Small intestine (tissue), 7 donors: ENCODE results near the gene LLCFC1. TPM values are rescaled to one million over a fixed set of nuclear protein-coding genes. Genes with fewer than 3 reads are reported as not detected.
A peak's percentile ranks its signal among the peaks of the same experiment; 100 is the strongest.

Source experiments
- DNase-seq, 2 donors: peaks; one replicate each; pipeline versions ENCODE4 v3.0.0 to v3.0.0-alpha.2; 2013
- FAIRE-seq: peaks from 2 replicates; lab custom pipeline; 2012; peaks lifted over from hg19 to GRCh38; lab: Jason Lieb, UNC
- H3K27ac ChIP-seq, 3 donors: one replicate each; pipeline ENCODE4 v1.5.1; 2013; ENCODE audit warnings: low read length in 2 of 3, mild to moderate bottlenecking in 2 of 3, control low read depth in 1 of 3, inconsistent platforms in 1 of 3, low read depth in 1 of 3, moderate library complexity in 1 of 3
- H3K27me3 ChIP-seq, 3 donors: one replicate each; pipeline ENCODE4 v1.6.1; 2013; ENCODE audit warnings: low read length in 3 of 3, inconsistent platforms in 1 of 3; ENCODE audit not compliant: control insufficient read depth in 3 of 3, insufficient read depth in 3 of 3
- H3K36me3 ChIP-seq, 3 donors: one replicate each; pipeline ENCODE4 v1.6.1; 2013; ENCODE audit warnings: low read length in 3 of 3, inconsistent platforms in 1 of 3, low read depth in 1 of 3, mild to moderate bottlenecking in 1 of 3, moderate library complexity in 1 of 3; ENCODE audit not compliant: control insufficient read depth in 3 of 3, insufficient read depth in 2 of 3
- H3K4me1 ChIP-seq, 3 donors: one replicate each; pipeline ENCODE4 v1.6.1; 2013; ENCODE audit warnings: low read length in 2 of 3, inconsistent platforms in 1 of 3, low read depth in 1 of 3, mild to moderate bottlenecking in 1 of 3, moderate library complexity in 1 of 3; ENCODE audit not compliant: control insufficient read depth in 3 of 3, insufficient read depth in 2 of 3
- H3K4me3 ChIP-seq, 3 donors: one replicate each; pipeline ENCODE4 v1.5.1; 2013; ENCODE audit warnings: low read length in 3 of 3, control low read depth in 1 of 3, inconsistent platforms in 1 of 3, low read depth in 1 of 3, mild to moderate bottlenecking in 1 of 3, moderate library complexity in 1 of 3
- H3K9me3 ChIP-seq, 2 donors: one replicate each; pipeline ENCODE4 v1.6.1; 2013; ENCODE audit warnings: low read depth in 1 of 2, low read length in 1 of 2; ENCODE audit not compliant: control insufficient read depth in 2 of 2, insufficient read depth in 1 of 2
- WGBS, 3 donors: extraction: QIAGEN DNeasy Blood & Tissue Kit; methylation state at CpG; one replicate each; pipeline ENCODE4 v1.1.7; 2013; 5-methylcytosine and 5-hydroxymethylcytosine counted together
- polyA plus RNA-seq, 4 donors: library from polyadenylated mRNA; stranded (reverse) in 3 of 4; unstranded in 1 of 4; fragments of 200-250 nt in 3 of 4; fragments of 120-200 nt in 1 of 4; gene quantifications; one replicate each; pipeline versions ENCODE4 v1.2.1 to v1.2.3, GENCODE V29; 2013
- donor health status: healthy with polysubstance abuse.
- donor health status: control.
- donor health status: control.
- donor health status: Bipolar disorder and iron deficiency.
- donor health status: healthy.

Gene LLCFC1
- polyA plus RNA-seq, 4 donors, result 0.19 TPM; not detected in 3

- WGBS, 3 donors, result 88 to 94% (median 90%) methylated on average over 3 of the region's 3 CpGs
- no peak overlapping the region for H3K27ac ChIP-seq
- no peaks in the 10 kb centered on the region for H3K9me3 ChIP-seq
- peaks cover 0 to 2% (median 0%) of the 10 kb centered on the region in 3 donors for H3K27me3 ChIP-seq
- H3K36me3 ChIP-seq, result no peaks in the 10 kb centered on the region
- H3K4me3 ChIP-seq, result no peak overlapping the region
- H3K4me1 ChIP-seq, result peaks cover 0 to 39% (median 6%) of the 10 kb centered on the region in 3 donors
- no peak for FAIRE-seq
- no peak for DNase-seq
These were observed 43.1 kb upstream of the LLCFC1 start for GRCh38 chr7:142896151-142896550.

- no peaks in the 10 kb centered on the region for H3K36me3 ChIP-seq
- no peak for DNase-seq
- H3K27ac ChIP-seq, result no peak overlapping the region
- H3K27me3 ChIP-seq, result peaks cover 0 to 2% (median 0%) of the 10 kb centered on the region in 3 donors
- no peak for FAIRE-seq
- H3K4me3 ChIP-seq, result no peak overlapping the region
- H3K4me1 ChIP-seq, result peaks cover 0 to 39% (median 6%) of the 10 kb centered on the region in 3 donors
- WGBS, 3 donors, result 72 to 95% (median 88%) methylated on average over 3 of the region's 3 CpGs
- no peaks in the 10 kb centered on the region for H3K9me3 ChIP-seq
These were observed 42.4 kb upstream of the LLCFC1 start for GRCh38 chr7:142896741-142897379.

GRCh38 chr7:142897691-142898090 lies 41.6 kb upstream of the LLCFC1 start:
- 87 to 95% (median 90%) methylated on average over 7 of the region's 7 CpGs for WGBS, 3 donors
- DNase-seq, result no peak
- Histone ChIP-seq H3K4me3 (no peak overlapping the region), H3K36me3 (no peaks in the 10 kb centered on the region), H3K4me1 (peaks cover 0 to 38% (median 6%) of the 10 kb centered on the region in 3 donors), H3K27me3 (peaks cover 0 to 1% (median 0%) of the 10 kb centered on the region in 3 donors), H3K9me3 (no peaks in the 10 kb centered on the region), H3K27ac (no peak overlapping the region)
- FAIRE-seq, result no peak

DNA sequence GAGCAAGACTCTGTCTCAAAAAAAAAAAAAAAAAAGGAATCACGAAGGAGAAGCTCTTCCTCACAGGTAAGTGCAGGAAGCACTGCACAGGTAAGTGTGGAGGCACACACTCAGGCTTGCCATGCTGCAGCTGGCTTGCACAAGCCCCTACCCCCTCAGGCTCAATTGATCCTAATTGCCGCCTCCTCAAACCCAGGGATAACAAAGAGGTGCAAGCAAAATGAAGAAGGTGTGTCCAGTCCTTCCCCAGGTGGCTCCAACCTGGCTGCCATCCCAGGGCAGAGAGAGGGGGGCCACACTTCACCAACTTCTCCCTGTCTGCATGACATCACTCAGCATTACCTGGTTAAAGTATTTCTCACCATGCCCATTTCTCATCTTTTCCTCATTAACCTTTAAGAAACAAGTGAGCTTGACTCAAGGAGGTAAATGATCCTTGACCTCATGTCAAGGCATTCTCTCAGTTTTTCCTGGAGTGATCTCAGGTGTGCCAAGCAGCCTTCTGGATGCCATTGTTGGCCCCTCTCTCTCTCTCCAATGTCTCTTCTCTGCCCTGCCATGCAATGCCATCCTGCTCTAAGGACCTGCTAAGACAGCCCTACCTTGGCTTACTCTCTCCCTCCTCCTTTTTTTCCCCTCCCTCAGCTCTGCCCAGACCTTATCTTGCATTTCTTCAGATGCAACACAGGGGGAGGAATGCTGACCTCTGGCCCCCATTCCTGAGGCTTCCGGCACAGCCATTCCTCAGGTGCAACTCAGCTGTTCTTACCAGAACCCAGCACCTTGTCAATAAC lies 40.7 kb upstream of the LLCFC1 start:
- Histone ChIP-seq H3K4me1 (peaks cover 0 to 32% (median 2%) of the 10 kb centered on the region in 3 donors), H3K36me3 (no peaks in the 10 kb centered on the region), H3K27ac (peak overlapping the region in 1 of 3 donors; percentile 42), H3K27me3 (no peaks in the 10 kb centered on the region), H3K4me3 (no peak overlapping the region), H3K9me3 (no peaks in the 10 kb centered on the region)
- FAIRE-seq, result no peak
- peak; percentile 52 to 57 for DNase-seq
- WGBS, 3 donors, result 17 to 48% (median 34%) methylated on average over 3 of the region's 3 CpGs

- H3K27me3 ChIP-seq, result no peaks in the 10 kb centered on the region
- no peaks in the 10 kb centered on the region for H3K36me3 ChIP-seq
- peaks cover 0 to 24% (median 2%) of the 10 kb centered on the region in 3 donors for H3K4me1 ChIP-seq
- 24 to 38% (median 33%) methylated on average over 3 of the region's 3 CpGs for WGBS, 3 donors
- DNase-seq (no peak), FAIRE-seq (no peak)
- H3K27ac ChIP-seq, result no peak overlapping the region
- H3K9me3 ChIP-seq, result peaks cover 0 to 4% of the 10 kb centered on the region in 2 donors
- no peak overlapping the region for H3K4me3 ChIP-seq
These were observed 39.6 kb upstream of the LLCFC1 start for GRCh38 chr7:142899661-142900060.

- Histone ChIP-seq H3K27me3 (no peaks in the 10 kb centered on the region), H3K36me3 (no peaks in the 10 kb centered on the region), H3K27ac (no peak overlapping the region), H3K4me1 (peaks cover 0 to 12% (median 2%) of the 10 kb centered on the region in 3 donors), H3K9me3 (peaks cover 0 to 5% of the 10 kb centered on the region in 2 donors), H3K4me3 (no peak overlapping the region)
- WGBS, 3 donors, result 81 to 82% (median 81%) methylated on average over 15 of the region's 15 CpGs
- DNase-seq (no peak), FAIRE-seq (no peak)
These were observed 37.6 kb upstream of the LLCFC1 start for GRCh38 chr7:142901426-142902259.

- H3K36me3 ChIP-seq, result no peaks in the 10 kb centered on the region
- H3K4me3 ChIP-seq, result no peak overlapping the region
- H3K9me3 ChIP-seq, result peaks cover 0 to 5% of the 10 kb centered on the region in 2 donors
- FAIRE-seq (no peak), DNase-seq (no peak)
- peaks cover 0 to 9% (median 0%) of the 10 kb centered on the region in 3 donors for H3K4me1 ChIP-seq
- H3K27me3 ChIP-seq, result no peaks in the 10 kb centered on the region
- H3K27ac ChIP-seq, result no peak overlapping the region
These were observed 35.2 kb upstream of the LLCFC1 start for GRCh38 chr7:142904128-142904527.

- no peak overlapping the region for H3K27ac ChIP-seq
- no peak for FAIRE-seq
- 76 to 91% (median 85%) methylated on average over 2 of the region's 2 CpGs for WGBS, 3 donors
- H3K4me1 ChIP-seq, result peaks cover 0 to 20% (median 0%) of the 10 kb centered on the region in 3 donors
- no peak overlapping the region for H3K4me3 ChIP-seq
- peaks cover 0 to 5% of the 10 kb centered on the region in 2 donors for H3K9me3 ChIP-seq
- H3K36me3 ChIP-seq, result no peaks in the 10 kb centered on the region
- H3K27me3 ChIP-seq, result no peaks in the 10 kb centered on the region
- no peak for DNase-seq
These were observed 33.5 kb upstream of the LLCFC1 start for GRCh38 chr7:142905759-142906158.
